Measurements from ENCODE around the gene ZSWIM1.

Gene ZSWIM1

DNA sequence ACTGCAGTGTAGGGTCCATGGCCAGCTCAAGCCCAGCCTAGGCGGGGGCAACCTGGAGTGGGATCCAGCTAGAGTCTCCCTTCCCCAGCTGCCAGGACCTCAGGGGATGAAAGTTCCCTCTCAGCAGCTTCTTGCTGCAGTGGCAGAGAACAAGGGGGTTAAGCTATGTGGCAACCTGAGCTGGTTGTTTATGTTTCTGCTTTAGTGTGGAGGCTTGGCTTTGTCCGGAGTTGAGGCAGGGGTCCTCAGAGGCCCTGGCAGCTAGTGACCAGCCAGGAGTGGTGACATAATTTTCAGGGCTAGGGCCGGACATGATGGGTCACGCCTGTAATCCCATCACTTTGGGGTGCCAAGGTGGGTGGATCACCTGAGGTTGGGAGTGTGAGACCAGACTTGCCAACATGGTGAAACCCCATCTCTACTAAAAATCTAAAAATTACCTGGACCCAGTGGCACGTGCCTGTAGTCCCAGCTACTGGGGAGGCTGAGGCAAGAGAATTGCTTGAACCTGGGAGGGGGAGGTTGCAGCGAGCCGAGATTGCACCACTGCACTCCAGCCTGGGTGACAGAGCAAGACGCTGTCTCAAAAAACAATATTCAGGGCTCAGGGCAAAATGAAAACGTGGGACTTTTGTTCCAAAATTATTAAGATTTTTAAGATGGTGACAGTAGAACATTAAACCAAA is 44.9 kb downstream of the ZSWIM1 start:
- TF ChIP-seq SIN3A (IDR thresholded peaks at IDR 0.05; ENCODE audit: borderline replicate concordance, insufficient read depth, low read length) = no peak
- no peak for TF ChIP-seq TAF1 (IDR thresholded peaks at IDR 0.05; ENCODE audit: borderline replicate concordance, insufficient read depth, low read length)
- no peak for TF ChIP-seq FOXP2 (optimal IDR thresholded peaks at IDR 0.05; ENCODE audit: borderline replicate concordance, extremely low read depth, extremely low read length, insufficient read depth)
- TF ChIP-seq POLR2AphosphoS5 (IDR thresholded peaks at IDR 0.05; ENCODE audit: low read depth, low read length) = no peak
- TF ChIP-seq, protein P1, sequence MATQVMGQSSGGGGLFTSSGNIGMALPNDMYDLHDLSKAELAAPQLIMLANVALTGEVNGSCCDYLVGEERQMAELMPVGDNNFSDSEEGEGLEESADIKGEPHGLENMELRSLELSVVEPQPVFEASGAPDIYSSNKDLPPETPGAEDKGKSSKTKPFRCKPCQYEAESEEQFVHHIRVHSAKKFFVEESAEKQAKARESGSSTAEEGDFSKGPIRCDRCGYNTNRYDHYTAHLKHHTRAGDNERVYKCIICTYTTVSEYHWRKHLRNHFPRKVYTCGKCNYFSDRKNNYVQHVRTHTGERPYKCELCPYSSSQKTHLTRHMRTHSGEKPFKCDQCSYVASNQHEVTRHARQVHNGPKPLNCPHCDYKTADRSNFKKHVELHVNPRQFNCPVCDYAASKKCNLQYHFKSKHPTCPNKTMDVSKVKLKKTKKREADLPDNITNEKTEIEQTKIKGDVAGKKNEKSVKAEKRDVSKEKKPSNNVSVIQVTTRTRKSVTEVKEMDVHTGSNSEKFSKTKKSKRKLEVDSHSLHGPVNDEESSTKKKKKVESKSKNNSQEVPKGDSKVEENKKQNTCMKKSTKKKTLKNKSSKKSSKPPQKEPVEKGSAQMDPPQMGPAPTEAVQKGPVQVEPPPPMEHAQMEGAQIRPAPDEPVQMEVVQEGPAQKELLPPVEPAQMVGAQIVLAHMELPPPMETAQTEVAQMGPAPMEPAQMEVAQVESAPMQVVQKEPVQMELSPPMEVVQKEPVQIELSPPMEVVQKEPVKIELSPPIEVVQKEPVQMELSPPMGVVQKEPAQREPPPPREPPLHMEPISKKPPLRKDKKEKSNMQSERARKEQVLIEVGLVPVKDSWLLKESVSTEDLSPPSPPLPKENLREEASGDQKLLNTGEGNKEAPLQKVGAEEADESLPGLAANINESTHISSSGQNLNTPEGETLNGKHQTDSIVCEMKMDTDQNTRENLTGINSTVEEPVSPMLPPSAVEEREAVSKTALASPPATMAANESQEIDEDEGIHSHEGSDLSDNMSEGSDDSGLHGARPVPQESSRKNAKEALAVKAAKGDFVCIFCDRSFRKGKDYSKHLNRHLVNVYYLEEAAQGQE (IDR thresholded peaks at IDR 0.05; ENCODE audit: insufficient read depth in 1 of 2, low read depth in 2 of 2, low read length in 2 of 2) = no peak

DNA sequence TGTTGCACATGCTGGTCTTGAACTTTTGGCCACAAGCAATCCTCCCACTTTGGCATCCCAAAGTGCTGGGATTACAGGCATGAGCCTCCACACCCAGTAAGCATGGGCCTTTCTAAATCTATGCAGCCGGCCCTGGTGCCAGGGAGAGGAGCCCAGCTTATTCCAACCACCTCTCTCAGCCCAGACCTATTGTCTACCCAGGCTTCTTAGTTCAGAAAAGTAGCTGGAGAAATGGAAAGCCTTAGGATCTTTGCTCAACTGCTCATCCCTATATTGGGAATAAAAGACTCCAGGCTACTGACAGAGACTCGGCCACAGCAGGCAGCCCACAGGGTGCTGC is 45.7 kb downstream of the ZSWIM1 start:
- TF ChIP-seq POLR2AphosphoS5 (IDR thresholded peaks at IDR 0.05; ENCODE audit: low read depth, low read length) = no peak
- no peak for TF ChIP-seq FOXP2 (optimal IDR thresholded peaks at IDR 0.05; ENCODE audit: borderline replicate concordance, extremely low read depth, extremely low read length, insufficient read depth)
- TF ChIP-seq, protein P1 (IDR thresholded peaks at IDR 0.05; ENCODE audit: insufficient read depth in 1 of 2, low read depth in 2 of 2, low read length in 2 of 2) = no peak
- no peak for TF ChIP-seq SIN3A (IDR thresholded peaks at IDR 0.05; ENCODE audit: borderline replicate concordance, insufficient read depth, low read length)
- TF ChIP-seq TAF1 (IDR thresholded peaks at IDR 0.05; ENCODE audit: borderline replicate concordance, insufficient read depth, low read length) = no peak

DNA sequence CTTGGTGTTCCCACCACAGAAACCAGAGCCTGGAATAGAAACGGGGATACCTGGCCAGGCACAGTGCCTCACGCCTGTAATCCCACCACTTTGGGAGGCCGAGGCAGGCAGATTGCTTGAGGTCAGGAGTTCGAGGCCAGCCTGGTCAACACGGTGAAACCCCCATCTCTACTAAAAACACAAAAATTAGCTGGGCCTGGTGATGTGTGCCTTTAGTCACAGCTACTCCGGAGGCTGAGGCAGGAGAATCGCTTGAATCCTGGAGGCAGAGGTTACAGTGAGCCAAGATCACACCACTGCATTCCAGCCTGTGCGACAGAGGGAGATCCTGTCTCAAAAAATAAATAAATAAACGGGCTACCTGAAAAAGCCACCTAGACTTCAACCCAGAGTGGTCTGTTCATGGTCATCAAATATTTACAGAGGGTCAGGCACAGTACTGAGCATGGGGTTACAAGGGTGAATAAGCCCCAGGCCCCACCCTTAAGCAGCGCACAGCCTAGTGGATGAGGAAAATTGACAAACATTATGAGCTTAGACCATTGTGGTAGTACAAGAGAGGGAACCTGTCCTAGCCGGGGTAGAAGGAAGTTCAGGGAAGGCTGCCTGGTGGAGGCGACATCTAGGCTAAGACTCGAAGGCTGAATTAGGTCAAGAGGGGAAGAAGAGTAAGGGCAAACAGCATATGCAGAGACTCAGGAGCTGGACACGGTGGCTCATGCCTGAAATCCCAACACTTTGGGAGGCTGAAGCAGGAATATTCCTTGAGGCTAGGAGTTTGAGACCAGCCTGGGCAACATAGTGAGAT is 46.2 kb downstream of the ZSWIM1 start:
- TF ChIP-seq SIN3A (IDR thresholded peaks at IDR 0.05; ENCODE audit: borderline replicate concordance, insufficient read depth, low read length) = no peak
- TF ChIP-seq POLR2AphosphoS5 (IDR thresholded peaks at IDR 0.05; ENCODE audit: low read depth, low read length) = 0 out of 2 replicates have a peak, but pooled peaks have one; percentile 23

DNA sequence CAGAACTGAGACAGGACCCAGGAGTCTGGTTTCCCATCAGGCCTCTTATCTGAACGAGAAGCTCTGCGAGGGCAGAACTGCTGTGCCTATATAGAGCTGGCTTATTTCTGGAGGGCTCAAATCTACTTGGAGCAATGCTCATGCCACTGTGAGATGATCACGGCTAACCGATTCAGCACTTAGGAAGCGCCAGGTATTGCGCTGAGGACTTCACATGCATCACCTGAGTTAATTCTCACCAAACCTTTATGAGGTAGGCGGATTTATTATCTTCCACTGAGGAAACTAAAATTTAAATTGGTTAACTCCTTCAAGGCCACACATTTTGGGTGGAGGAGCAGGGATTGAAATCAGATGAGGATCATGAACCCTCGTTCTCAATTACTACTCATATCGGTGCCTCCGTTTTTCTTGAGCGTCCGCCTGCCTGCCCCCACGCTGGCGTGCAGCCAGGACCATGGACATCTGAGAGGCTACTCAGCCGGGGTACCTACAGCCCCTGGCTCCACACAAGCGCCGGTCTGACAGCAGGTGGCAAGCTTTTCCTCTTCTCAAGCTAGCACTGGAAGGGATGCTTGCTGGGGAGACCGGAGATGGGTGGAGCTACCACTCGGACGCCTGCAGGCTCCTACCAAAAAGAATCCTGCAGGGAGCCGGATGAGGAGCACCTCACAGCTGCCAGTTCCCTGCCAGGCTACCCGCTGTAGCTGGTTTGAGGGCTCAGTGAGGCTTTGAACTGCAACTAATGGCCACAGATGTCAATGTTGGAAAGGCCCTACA is 52.4 kb downstream of the ZSWIM1 start:
- TF ChIP-seq, protein P1 (IDR thresholded peaks at IDR 0.05; ENCODE audit: insufficient read depth in 1 of 2, low read depth in 2 of 2, low read length in 2 of 2) = 0 out of 4 replicates have a peak, but pooled peaks of 1 of the 2 experiments have one; percentile 21
- peak; percentile 19; the same call in 1 of the 2 replicates for TF ChIP-seq SIN3A (IDR thresholded peaks at IDR 0.05; ENCODE audit: borderline replicate concordance, insufficient read depth, low read length)
- no peak; the same call in 1 of the 2 replicates for TF ChIP-seq POLR2AphosphoS5 (IDR thresholded peaks at IDR 0.05; ENCODE audit: low read depth, low read length)
- no peak for TF ChIP-seq FOXP2 (optimal IDR thresholded peaks at IDR 0.05; ENCODE audit: borderline replicate concordance, extremely low read depth, extremely low read length, insufficient read depth)
- TF ChIP-seq TAF1 (IDR thresholded peaks at IDR 0.05; ENCODE audit: borderline replicate concordance, insufficient read depth, low read length) = peak; percentile 37; the same call in 1 of the 2 replicates

DNA sequence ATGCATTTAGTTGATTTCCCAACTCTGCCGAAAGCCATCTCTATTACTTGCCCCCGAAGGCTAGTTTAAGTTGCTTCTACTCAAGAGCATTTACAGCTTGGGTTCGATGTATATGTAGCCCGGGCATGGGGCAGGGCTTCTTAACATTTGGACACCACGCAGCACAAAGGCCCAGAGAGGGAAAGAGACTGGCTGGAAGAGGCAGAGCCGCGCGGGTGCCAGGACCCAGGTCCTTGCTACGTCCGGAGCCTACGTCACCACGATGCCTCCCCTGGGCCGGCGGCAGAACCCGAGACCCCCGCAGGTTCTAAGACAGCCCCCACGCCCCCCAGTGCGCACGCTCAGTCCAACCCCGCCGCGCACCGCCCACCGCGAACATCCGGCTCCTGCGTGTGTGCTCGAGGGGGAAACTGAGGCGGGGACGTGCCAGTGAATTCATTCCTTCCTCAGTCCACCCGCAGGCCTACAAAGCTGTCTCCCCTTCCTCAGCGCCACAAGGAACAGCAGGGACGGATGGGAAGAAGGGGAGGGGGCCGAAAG is 53.1 kb downstream of the ZSWIM1 start:
- TF ChIP-seq TAF1 (IDR thresholded peaks at IDR 0.05; ENCODE audit: borderline replicate concordance, insufficient read depth, low read length) (no peak), FOXP2 (optimal IDR thresholded peaks at IDR 0.05; ENCODE audit: borderline replicate concordance, extremely low read depth, extremely low read length, insufficient read depth) (no peak), POLR2AphosphoS5 (IDR thresholded peaks at IDR 0.05; ENCODE audit: low read depth, low read length) (no peak), SIN3A (IDR thresholded peaks at IDR 0.05; ENCODE audit: borderline replicate concordance, insufficient read depth, low read length) (no peak)
- TF ChIP-seq, protein P1 (IDR thresholded peaks at IDR 0.05; ENCODE audit: insufficient read depth in 1 of 2, low read depth in 2 of 2, low read length in 2 of 2) = no peak
